Rectal smooth muscle tissue (tissue), 1 donor: ENCODE data around the gene TSPAN2.

Experiments
- H3K27ac ChIP-seq: one replicate; pipeline ENCODE4 v1.7.0; 2013; ENCODE audit warnings: low read depth, low read length, inconsistent platforms
- H3K27me3 ChIP-seq: one replicate; pipeline ENCODE4 v1.7.0; 2013; ENCODE audit warnings: low read length; ENCODE audit not compliant: control insufficient read depth, insufficient read depth
- H3K36me3 ChIP-seq: one replicate; pipeline ENCODE4 v1.7.0; 2013; ENCODE audit warnings: low read length; ENCODE audit not compliant: control insufficient read depth, insufficient read depth
- H3K4me1 ChIP-seq: one replicate; pipeline ENCODE4 v1.7.0; 2013; ENCODE audit warnings: low read length; ENCODE audit not compliant: control insufficient read depth, insufficient read depth
- H3K4me3 ChIP-seq: one replicate; pipeline ENCODE4 v1.7.0; 2013; ENCODE audit warnings: low read length
- H3K9ac ChIP-seq: one replicate; pipeline ENCODE4 v1.7.0; 2013; ENCODE audit warnings: low read length

TSPAN2 gene

GRCh38 chr1:115067161-115067859 lies 22.0 kb downstream of the TSPAN2 start:
- no peak overlapping the region for H3K9ac ChIP-seq

GRCh38 chr1:115065021-115065420 lies 24.3 kb downstream of the TSPAN2 start:
- peaks cover 26% of the 10 kb centered on the region for H3K4me1 ChIP-seq
- H3K36me3 ChIP-seq = no peaks in the 10 kb centered on the region
- H3K27me3 ChIP-seq = no peaks in the 10 kb centered on the region
- H3K9ac ChIP-seq = no peak overlapping the region
- H3K4me3 ChIP-seq = no peak overlapping the region
- peak overlapping the region; percentile 23 for H3K27ac ChIP-seq

More at GRCh38 chr1:115067161-115067859, 22.0 kb downstream of the TSPAN2 start:
- Histone ChIP-seq H3K4me1 (peaks cover 34% of the 10 kb centered on the region), H3K27ac (peak overlapping the region; percentile 82), H3K27me3 (no peaks in the 10 kb centered on the region), H3K36me3 (no peaks in the 10 kb centered on the region), H3K4me3 (no peak overlapping the region)

- no peak overlapping the region for H3K9ac ChIP-seq
- H3K36me3 ChIP-seq = no peaks in the 10 kb centered on the region
- H3K4me3 ChIP-seq = no peak overlapping the region
- no peaks in the 10 kb centered on the region for H3K27me3 ChIP-seq
- peaks cover 20% of the 10 kb centered on the region for H3K4me1 ChIP-seq
- no peak overlapping the region for H3K27ac ChIP-seq
These were observed 24.8 kb downstream of the TSPAN2 start for GRCh38 chr1:115064461-115064860.

- H3K9ac ChIP-seq = no peak overlapping the region
- H3K4me1 ChIP-seq = peaks cover 11% of the 10 kb centered on the region
- H3K27ac ChIP-seq = no peak overlapping the region
- H3K4me3 ChIP-seq = no peak overlapping the region
- no peaks in the 10 kb centered on the region for H3K27me3 ChIP-seq
- H3K36me3 ChIP-seq = no peaks in the 10 kb centered on the region
These were observed 25.9 kb downstream of the TSPAN2 start for GRCh38 chr1:115063228-115063901.

GRCh38 chr1:115062542-115063004 lies 26.7 kb downstream of the TSPAN2 start:
- Histone ChIP-seq H3K27ac (no peak overlapping the region), H3K4me1 (peaks cover 4% of the 10 kb centered on the region), H3K27me3 (no peaks in the 10 kb centered on the region), H3K4me3 (no peak overlapping the region), H3K9ac (no peak overlapping the region), H3K36me3 (peaks cover 1% of the 10 kb centered on the region)

- Histone ChIP-seq H3K4me1 (peaks cover 12% of the 10 kb centered on the region), H3K9ac (no peak overlapping the region), H3K36me3 (peaks cover 6% of the 10 kb centered on the region), H3K27me3 (no peaks in the 10 kb centered on the region), H3K27ac (no peak overlapping the region), H3K4me3 (no peak overlapping the region)
These were observed 28.8 kb downstream of the TSPAN2 start for GRCh38 chr1:115060501-115060900.

- Histone ChIP-seq H3K4me1 (peaks cover 12% of the 10 kb centered on the region), H3K9ac (no peak overlapping the region), H3K36me3 (peaks cover 6% of the 10 kb centered on the region), H3K27me3 (no peaks in the 10 kb centered on the region), H3K4me3 (no peak overlapping the region), H3K27ac (no peak overlapping the region)
These were observed 30.0 kb downstream of the TSPAN2 start for GRCh38 chr1:115059316-115059715.

GRCh38 chr1:115057661-115058254 lies 31.5 kb downstream of the TSPAN2 start:
- H3K27ac ChIP-seq = no peak overlapping the region

GRCh38 chr1:115056395-115056798 lies 32.9 kb downstream of the TSPAN2 start:
- H3K9ac ChIP-seq = no peak overlapping the region
- peaks cover 6% of the 10 kb centered on the region for H3K36me3 ChIP-seq
- peak overlapping the region; percentile 42 for H3K27ac ChIP-seq
- H3K4me1 ChIP-seq = peaks cover 12% of the 10 kb centered on the region
- H3K27me3 ChIP-seq = no peaks in the 10 kb centered on the region
- no peak overlapping the region for H3K4me3 ChIP-seq

More at GRCh38 chr1:115057661-115058254, 31.5 kb downstream of the TSPAN2 start:
- no peaks in the 10 kb centered on the region for H3K27me3 ChIP-seq
- peaks cover 6% of the 10 kb centered on the region for H3K36me3 ChIP-seq
- H3K9ac ChIP-seq = no peak overlapping the region
- H3K4me3 ChIP-seq = no peak overlapping the region
- peaks cover 12% of the 10 kb centered on the region for H3K4me1 ChIP-seq

GRCh38 chr1:115052454-115053083 lies 36.7 kb downstream of the TSPAN2 start:
- Histone ChIP-seq H3K9ac (no peak overlapping the region), H3K4me1 (peaks cover 12% of the 10 kb centered on the region), H3K36me3 (peaks cover 5% of the 10 kb centered on the region), H3K4me3 (no peak overlapping the region), H3K27ac (no peak overlapping the region), H3K27me3 (no peaks in the 10 kb centered on the region)

GRCh38 chr1:115051850-115052249 lies 37.5 kb downstream of the TSPAN2 start:
- Histone ChIP-seq H3K27ac (no peak overlapping the region), H3K9ac (no peak overlapping the region), H3K36me3 (no peaks in the 10 kb centered on the region)

GRCh38 chr1:115046751-115047150 lies 42.6 kb downstream of the TSPAN2 start:
- H3K27ac ChIP-seq = no peak overlapping the region

More at GRCh38 chr1:115051850-115052249, 37.5 kb downstream of the TSPAN2 start:
- H3K4me1 ChIP-seq = peaks cover 8% of the 10 kb centered on the region
- H3K27me3 ChIP-seq = no peaks in the 10 kb centered on the region
- H3K4me3 ChIP-seq = no peak overlapping the region

More at GRCh38 chr1:115046751-115047150, 42.6 kb downstream of the TSPAN2 start:
- H3K9ac ChIP-seq = no peak overlapping the region
- H3K4me1 ChIP-seq = no peaks in the 10 kb centered on the region
- H3K4me3 ChIP-seq = no peak overlapping the region
- no peaks in the 10 kb centered on the region for H3K36me3 ChIP-seq
- no peaks in the 10 kb centered on the region for H3K27me3 ChIP-seq
